HK-2 (cell line): Measurements from ENCODE around the gene ELMO1.

Source experiments
- DNase-seq: peaks from one replicate; pipeline ENCODE4 v3.0.0-alpha.2; 2018; ENCODE audit not compliant: unreplicated experiment

Gene ELMO1

DNA sequence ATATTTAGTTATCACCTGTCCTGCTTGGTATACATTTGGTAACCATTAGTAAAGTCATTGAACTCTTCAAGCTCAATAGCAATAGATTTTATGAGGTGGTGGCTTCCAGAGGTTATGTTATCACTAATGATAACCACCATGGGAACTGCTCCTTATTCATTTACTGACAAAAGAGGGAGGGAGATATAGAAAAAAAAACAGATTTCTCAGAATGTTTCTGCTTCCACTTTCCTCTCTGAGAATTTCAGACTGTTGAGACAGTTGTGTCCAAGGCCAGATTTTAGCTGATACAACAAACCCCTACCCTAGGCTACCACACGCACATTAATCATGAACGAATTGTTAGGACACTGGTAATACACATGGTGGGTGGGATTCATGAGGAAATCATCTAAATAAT, 570.4 kb downstream of the ELMO1 start:
- no peak for DNase-seq

DNA sequence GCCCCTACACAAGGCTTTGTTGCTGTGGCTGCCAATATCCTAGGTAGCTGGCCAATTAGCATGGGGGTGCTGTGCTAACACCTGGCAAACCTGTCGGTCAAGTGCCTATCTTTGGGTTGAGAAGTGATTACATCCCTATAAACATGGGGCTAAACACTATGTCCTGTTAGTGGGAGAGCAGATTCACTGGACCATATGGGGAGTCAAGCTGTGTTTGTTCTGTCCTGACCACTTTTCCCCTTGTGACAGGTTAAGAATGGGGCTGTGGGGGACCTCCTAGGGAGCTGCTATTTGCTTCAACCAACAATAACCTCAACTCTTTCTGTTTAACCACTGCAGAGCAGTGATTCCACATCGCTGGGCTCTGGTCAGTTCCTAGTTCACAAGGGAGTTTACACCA, 572.9 kb downstream of the ELMO1 start:
- DNase-seq: no peak

DNA sequence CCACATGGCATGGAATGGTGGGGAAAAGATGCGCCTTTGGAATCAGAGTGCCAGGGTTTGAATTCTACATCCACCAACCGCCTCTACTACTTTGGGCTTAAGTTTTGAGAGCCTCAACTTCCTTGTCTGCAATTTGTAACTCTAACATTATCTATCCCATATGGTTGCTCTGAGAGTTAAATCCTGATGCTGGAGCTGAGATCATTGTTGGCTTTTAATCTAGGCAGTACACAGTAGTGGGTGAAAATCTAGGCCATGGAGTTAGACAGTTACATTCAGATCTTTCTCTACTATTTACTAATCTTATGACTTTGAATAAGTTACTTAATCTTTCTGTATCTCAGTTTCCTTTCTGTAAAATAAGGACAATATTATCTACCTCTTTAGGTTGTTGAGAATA, 574.6 kb downstream of the ELMO1 start:
- no peak for DNase-seq

DNA sequence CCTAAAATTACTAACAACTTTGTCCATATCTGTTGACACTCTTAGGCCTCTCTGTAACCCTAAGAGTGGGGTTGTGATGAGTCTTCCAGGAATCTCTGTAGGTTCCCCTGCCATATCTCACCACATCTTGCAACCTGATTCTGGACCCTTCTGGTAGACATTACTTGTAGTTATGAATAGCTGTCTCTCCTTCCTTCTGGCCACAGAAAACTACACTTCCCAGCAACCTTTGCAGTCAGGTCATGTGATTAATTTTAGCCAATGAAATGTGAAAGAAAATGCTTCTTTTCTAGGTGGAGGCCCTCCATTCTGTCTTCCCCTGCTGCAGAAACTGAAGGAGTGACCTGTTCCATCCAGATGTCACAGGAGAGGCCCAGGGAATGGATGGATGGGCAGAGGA, 576.8 kb downstream of the ELMO1 start:
- no peak for DNase-seq

DNA sequence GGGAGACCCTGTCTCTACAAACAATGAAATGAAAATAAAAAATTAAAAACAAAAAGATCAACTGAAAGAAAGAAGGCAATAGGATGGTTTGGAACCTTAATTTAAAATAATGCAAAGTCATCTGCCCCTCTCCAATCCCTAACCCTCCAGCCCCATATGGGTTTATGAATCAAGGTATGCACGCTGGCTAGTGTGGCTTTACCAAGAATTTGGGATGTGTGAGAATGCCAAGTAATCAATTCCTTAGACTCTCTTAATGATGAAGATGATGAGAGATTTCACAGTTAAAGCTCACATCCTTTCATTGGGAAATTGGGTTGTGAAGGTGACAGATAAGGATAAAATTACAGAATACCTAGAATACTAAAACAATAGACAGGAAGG, 577.3 kb downstream of the ELMO1 start:
- no peak for DNase-seq

DNA sequence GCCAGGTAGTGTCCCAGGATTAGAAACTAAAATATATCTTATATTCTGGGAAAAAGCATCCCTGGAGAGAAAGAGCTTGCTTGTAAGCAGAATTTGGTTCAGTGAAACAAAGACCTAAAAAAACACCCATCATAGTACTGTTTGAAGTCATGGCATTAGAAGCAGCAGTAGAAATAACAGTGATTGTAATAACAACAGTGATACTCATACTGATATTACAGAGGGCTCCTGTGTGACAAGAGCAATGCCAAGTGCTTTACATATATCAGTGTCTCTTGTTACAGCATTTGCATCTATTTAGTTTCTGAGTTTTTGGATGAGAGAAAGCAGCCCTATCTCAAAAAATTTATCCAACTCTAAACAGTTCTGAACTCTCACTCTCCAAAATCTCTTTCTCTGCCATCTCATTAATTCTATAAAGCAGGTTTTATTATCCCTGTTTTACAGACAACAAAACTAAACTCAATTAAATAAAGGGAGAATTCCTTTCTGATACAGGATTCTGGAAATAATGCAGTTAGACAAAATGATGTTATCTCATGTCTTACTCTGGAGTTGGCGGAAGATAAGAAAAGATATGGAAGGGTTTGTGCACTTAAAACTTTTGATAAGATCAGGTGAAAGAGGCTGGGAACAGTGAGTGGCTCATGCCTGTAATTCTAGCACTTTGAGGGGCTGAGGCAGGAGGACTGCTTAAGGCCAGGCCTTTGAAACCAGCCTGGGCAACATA, 577.9 kb downstream of the ELMO1 start:
- no peak for DNase-seq

DNA sequence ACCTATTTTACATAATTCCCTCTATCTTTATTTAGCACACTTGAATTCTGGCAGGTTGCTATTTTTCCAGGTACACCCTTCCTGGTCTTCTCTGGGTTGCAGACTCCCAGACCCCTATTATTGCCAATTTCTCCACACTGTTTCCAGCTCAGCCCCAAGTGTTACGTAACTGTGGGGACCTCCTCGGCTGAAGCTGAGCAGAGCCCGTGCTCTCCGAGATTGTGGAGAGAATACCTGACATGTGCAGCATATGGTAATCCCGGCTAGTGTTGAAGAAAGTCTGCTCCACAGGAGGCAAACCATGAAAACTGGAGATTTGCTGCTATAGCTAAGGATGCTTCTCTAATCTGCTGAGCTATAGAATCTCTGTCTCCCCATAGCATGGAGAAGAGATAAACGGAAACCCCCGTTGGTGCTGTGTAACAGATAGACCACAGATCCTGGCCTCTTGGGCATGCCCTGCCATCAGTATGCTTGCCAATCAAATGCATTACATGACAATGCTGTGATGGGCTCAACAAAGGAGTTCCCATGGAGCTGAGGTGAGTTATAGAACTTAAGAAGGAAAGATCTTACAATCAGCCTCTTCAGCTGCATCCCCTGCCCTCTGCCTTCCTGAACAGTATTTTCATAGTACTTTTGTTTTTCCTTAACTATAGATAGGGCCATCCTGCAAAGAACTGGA, 579.8 kb downstream of the ELMO1 start:
- no peak for DNase-seq

DNA sequence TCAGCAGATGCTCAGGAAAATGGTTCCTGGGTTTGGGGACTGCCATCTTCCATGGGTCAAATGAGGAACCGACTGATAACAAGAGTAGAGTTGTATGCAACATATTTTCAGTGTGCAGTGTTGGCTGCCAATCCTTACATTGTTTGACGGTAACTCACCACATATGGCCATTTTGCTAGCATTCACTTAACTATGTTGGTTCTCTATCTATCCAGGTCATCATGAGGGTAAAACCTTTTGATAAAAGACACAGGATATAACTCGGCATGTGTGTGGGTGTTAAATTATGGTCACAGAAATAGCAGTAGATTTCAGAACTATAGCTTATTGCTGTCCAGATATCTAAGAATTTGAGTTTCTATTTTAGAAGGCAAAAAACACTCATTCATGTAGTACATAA, 583.6 kb downstream of the ELMO1 start:
- DNase-seq: no peak

DNA sequence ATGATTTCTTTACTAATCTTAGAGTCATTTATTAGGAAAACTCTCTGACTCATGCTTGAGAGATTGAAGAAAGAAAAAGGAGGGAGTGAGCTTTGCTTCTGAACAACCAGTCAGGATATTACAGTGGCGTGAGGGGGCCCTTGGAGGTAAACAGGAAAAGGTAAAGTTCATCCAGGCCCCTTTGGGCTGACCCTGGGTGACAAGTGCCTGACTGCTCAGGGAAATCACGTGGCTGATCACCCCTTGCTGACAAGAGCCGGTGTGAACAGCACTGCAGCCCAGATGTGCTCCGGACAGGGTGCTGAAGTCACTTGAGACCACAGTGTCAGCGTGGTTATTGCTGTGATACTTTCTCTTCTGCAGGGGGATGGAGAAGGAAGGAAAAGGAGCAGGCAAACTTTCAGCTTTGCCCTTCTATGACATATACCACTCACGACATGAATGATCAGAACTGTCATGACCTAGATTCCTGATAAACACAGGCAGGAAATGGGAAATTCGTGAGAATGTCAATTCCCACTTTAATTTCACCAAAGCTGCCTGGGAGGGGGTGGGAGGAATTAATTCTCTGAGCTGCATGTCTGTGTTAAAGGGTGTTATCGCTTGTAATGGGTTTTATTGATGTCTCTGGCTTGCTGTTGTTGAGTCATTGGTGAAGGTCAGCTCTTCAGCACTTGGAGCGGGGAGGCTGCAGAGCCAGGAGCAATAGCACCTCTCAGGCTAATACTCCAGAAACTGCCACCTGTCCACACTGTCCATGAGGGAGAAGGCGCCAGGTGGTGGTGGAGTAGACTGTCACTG, 584.6 kb downstream of the ELMO1 start:
- no peak for DNase-seq

DNA sequence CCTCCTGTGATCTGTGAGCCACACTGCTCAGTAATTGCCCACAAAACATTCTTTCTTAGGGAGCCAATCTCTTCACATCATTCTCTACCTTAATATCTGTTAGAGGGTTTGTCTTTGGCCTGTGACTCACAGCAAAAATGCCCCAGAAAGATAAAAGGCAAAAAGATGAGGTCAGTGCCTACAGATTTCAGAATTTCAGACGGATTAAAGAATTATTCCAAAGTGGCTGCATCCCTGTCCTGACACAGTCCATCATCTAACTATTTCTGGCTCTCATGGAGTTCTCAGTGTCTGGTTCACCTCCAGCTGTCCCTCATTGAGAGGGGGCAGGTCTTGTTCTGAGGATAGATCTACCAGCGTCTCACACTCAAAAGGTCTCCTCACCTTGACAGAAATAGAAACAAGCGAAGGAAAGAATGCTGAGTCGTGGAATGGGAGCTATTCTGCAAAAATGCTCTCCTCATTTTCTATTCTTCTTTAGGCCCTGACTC, 585.8 kb downstream of the ELMO1 start:
- DNase-seq: no peak

DNA sequence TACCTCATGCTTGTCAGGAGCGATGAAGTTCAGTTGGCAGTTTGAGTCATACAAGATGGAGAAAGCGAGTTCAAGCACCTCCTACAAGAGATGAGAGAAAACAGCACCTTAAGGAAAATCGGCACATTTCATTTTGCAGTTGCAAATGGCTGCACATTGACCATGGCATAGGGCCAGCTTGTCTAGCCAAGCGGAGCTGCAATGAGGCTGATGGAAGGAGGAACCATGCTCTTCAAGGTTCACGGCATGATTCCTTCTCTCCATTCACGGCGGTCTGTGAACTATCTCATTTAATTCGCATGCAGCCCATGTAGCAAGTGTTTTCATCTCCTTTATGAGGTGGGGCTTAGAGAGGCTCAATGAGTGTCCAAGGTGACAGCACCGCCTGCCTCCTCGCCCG, 587.0 kb downstream of the ELMO1 start:
- DNase-seq: no peak

DNA sequence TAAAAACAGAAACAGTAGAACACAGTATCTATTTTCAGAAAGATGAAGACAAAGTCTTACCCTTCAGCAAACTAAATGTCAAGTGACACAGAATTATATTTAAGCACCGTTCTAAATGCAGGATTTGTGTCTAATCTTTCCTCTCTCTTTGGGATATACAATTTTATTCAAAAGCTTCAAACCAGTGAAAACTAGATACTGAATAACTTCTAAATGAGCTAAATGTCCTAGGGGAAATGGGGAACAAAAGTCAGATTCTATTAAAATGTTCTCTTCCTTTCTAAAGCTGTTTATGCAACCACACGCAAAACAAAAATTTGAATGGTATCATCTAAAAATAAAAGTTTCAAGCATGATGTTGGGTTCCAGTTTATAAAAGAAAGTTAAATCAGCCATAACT, 588.0 kb downstream of the ELMO1 start:
- DNase-seq: no peak

DNA sequence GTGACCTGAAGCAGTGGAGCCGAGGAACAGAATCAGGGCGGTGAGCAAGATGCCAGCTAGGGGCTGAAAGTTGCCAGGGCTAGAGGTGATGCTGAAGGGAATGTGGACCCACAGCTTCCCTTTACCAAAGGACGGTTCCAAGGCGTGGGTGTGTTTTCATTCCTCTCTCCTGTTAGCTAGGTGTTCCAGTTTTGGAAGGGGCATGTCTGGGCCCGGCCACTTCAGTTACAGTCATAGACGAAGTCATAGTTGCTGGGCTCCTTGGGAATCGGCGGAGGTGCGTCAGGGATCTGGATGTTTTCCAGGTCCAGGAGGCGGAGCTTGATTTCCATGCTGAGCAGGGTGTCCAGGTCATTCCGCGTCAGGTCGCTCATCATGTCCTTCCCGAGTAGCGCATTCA, 593.3 kb downstream of the ELMO1 start:
- no peak for DNase-seq

DNA sequence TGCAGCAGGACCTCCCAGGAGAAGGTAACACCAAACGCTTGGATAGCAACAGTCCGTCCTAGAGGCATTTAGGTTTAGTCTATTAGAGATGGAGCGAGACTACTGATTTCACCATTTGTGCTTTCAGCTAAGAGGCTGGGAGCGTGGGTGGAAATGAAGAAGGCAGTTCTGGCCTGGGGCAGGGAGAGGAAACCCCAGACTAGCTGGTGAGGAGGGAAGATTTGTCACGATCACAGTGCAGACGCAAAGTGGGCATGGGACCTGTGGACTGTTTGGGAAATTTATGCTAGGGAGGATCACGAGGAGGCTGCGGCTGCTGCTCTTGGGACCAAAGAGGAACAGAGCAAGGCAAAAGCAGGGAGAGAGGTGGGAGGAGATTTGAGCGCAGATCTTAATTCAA, 594.0 kb downstream of the ELMO1 start:
- DNase-seq: no peak

DNA sequence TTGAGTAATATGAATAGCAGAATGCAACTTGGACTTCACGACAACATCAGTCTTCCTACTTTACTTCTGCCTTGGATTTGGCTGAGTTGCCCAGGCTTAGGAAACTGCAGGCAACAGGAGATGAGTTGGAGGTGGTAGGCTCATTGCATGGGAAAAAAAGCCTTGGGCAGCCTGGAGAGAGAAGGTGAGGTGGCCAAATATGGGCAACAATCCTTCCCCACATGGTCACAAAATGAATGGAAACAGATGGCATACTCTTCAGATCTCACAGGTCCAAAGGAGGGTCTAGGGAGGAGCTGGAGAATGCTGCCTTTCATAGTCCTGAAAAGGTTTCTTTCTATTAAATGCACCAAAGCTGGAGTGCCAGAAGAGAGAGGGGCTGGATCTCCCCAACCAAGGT, 595.7 kb downstream of the ELMO1 start:
- DNase-seq: no peak

DNA sequence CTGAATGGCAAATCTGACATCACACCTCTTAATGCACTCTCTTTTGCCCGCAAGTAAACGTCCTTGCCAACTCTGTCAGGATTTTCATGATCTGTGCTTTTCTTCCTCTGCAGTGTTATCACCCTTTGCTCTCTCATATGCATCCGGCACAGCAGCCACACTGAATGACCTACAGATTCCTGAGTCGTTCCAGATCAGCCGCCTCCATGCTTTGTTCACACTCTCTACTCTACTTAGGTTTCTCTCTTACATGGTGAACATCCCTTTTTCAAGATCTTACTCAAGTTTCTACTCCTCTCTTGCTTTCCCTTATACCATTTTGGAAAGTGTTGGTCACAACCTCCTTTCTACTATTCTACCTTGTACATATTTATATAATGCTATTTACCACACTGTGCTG, 596.6 kb downstream of the ELMO1 start:
- DNase-seq: no peak

DNA sequence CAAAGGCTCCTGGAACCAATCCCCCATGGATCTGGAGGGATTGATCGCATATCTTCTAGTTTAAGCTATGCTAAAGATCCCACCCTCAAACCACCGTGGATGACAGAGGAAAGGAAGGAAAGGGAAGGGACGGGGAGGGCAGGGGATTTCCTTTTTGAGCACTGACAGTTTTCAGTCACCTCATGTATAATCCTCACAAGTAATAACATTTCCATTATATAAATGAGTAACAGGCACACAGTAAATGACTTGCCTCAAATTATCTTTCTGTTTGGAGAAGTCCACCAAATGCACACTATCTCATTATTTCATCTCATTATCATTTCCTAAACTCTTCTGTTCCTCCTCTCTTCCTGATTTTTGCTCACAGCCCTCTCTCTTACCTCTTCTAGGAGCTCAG, 597.3 kb downstream of the ELMO1 start:
- DNase-seq: no peak

DNA sequence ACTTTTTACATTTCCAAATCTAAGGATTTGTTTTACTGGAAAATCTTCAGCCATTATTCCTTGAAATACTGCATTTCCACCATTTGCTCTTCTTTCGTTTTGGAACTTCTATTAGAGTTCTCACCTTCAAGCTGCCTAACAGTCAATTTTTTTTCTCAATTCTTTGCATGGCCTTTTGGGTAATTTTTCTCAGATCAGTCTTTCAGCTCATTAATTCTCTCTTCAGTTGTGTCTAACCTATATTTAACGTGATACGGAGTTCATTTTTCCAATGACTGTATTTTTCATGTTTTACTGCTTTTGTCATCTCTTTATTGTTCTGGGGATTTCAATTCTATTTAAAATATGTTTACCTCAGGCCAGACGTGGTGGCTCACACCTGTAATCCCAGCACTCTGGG, 600.7 kb downstream of the ELMO1 start:
- no peak for DNase-seq

DNA sequence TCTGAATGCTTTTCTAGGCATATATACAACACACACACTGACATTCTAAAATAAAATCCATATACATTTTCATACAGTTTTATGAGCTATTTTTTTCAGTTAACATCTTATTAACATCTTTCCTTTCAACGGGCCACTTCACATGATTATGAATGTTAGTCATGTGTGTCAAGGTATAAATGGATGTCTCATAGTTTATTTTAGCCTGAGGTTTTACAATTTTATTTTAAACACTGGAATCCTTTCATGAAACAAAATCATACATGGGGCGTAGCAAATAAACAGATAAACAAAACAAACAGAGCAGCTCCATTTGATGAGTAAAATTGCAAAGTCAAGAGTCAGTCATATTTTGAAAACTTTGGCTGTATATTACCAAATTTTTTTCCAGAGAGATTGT, 604.3 kb downstream of the ELMO1 start:
- no peak for DNase-seq

DNA sequence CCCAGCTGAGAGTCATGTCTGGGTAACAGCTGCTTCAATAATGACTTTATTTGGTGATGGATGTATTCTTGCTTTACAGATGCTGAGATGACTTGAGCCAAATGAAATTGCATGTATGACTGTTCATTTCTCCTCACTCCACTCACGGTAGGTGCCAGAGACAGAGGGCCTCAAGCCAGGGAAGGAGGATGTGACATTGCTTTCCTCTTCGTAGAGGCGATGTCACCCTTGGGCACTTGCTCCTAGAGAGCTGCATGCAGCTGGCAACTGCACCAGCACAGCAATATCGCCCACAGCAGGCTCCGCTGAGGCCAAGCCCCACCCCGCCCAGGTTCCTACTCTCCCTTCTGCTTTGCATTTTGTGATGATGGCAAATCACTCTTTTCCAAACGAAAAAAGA, 607.8 kb downstream of the ELMO1 start:
- DNase-seq: no peak

DNA sequence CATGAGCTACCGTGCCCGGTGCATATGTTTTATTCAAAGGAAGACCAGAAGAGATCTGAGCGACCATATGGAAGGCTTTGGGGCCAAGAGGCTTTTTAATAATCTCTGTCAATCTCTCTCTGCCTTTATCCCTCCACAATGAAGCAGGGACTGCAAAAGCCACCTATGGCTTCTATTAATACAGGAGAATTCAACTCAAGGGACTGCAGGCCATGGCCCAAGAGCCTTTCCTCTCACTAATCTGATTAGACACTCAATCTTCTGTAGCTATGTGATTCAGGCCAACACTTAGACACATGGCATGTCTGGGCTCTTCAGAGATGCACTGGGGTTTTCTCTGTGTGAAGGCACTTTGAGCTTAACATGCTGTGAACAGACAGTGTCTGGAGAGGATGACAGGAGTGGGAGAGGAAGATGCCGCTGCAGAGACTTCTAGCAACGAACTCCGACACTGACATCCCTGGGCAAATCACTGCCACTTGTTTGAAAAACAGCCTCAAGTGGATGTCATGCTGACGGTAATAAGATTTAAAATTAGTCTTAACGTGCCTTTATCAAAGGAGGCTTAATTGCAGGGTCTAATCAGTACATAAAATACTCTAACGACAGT, 609.9 kb downstream of the ELMO1 start:
- DNase-seq: no peak

DNA sequence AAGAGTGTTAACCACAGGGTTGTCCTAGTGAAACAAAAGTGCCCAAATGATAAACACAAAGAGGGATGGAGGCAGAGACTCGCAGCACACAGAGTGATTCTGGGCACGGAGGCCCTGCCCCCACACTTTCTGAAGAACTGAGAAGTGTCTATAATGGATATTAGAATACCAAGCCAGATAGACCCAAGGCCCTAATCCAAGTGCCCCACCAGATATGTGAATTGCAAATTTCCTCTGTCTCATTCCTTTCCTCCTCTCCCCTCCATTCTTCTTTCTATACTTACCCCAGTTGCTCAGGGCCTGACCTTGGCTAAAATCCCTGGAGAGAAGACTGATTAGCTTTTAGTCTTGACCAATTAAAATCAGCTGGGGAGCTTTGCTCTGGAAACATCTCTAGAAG, 617.6 kb downstream of the ELMO1 start:
- DNase-seq: no peak
